Osteoblast (primary cell): ENCODE measurements around the gene NKAIN4. TPM values are rescaled to one million over a fixed set of nuclear protein-coding genes. Genes with fewer than 3 reads are reported as not detected.

Experiments used
- DNase-seq: peaks from one replicate; pipeline ENCODE4 v3.0.0; 2011; ENCODE audit warnings: low spot score, mixed read lengths; ENCODE audit not compliant: insufficient read length; ENCODE audit errors: missing footprints
- H2AFZ ChIP-seq: 2 replicates; pipeline ENCODE4 v1.6.0; 2011; ENCODE audit warnings: mild to moderate bottlenecking, low read length
- H3K27ac ChIP-seq: 2 replicates; pipeline ENCODE4 v1.5.1; 2011; ENCODE audit warnings: mild to moderate bottlenecking, low read depth, low read length, moderate library complexity
- H3K27me3 ChIP-seq: 2 replicates; pipeline ENCODE4 v1.6.0; 2012; ENCODE audit warnings: mild to moderate bottlenecking, control low read depth, inconsistent platforms, low read length, moderate library complexity; ENCODE audit not compliant: insufficient read depth
- H3K36me3 ChIP-seq: 2 replicates; pipeline ENCODE4 v1.5.1; 2011; ENCODE audit warnings: mild to moderate bottlenecking, low read length, control low read depth, moderate library complexity; ENCODE audit not compliant: insufficient read depth
- H3K4me1 ChIP-seq: 2 replicates; pipeline ENCODE4 v1.5.1; 2011; ENCODE audit warnings: mild to moderate bottlenecking, low read length, control low read depth, moderate library complexity; ENCODE audit not compliant: insufficient read depth
- H3K4me2 ChIP-seq: 2 replicates; pipeline ENCODE4 v1.6.0; 2011; ENCODE audit warnings: mild to moderate bottlenecking, low read length; ENCODE audit not compliant: insufficient read depth
- H3K4me3 ChIP-seq: fragments of 200-600 bp; sonication (generic); 3 replicates; pipeline ENCODE4 v1.5.1; 2012; ENCODE audit warnings: mild to moderate bottlenecking, low read length, inconsistent platforms; ENCODE audit not compliant: insufficient read depth
- H3K79me2 ChIP-seq: 2 replicates; pipeline ENCODE4 v1.6.0; 2012; ENCODE audit warnings: mild to moderate bottlenecking, low read length, control low read depth, inconsistent platforms; ENCODE audit not compliant: insufficient read depth
- H3K9me3 ChIP-seq: 2 replicates; pipeline ENCODE4 v1.5.1; 2011; ENCODE audit warnings: low read depth, low read length, control low read depth
- H4K20me1 ChIP-seq: 2 replicates; pipeline ENCODE4 v1.6.0; 2012; ENCODE audit warnings: mild to moderate bottlenecking, low read length, control low read depth; ENCODE audit not compliant: insufficient read depth
- CTCF ChIP-seq: IDR thresholded peaks from 2 replicates; pipeline ENCODE4 v1.5.1; 2011; ENCODE audit warnings: mild to moderate bottlenecking, low read depth, low read length, moderate library complexity; ENCODE audit errors: extremely low read depth
- total RNA-seq: library from RNA; depleted of rRNA; stranded (reverse); fragments of >200 nt; gene quantifications from 2 replicates; pipeline ENCODE4 v1.2.3, GENCODE V29; 2012

NKAIN4 gene
- total RNA-seq, 1 donor: not detected

DNA sequence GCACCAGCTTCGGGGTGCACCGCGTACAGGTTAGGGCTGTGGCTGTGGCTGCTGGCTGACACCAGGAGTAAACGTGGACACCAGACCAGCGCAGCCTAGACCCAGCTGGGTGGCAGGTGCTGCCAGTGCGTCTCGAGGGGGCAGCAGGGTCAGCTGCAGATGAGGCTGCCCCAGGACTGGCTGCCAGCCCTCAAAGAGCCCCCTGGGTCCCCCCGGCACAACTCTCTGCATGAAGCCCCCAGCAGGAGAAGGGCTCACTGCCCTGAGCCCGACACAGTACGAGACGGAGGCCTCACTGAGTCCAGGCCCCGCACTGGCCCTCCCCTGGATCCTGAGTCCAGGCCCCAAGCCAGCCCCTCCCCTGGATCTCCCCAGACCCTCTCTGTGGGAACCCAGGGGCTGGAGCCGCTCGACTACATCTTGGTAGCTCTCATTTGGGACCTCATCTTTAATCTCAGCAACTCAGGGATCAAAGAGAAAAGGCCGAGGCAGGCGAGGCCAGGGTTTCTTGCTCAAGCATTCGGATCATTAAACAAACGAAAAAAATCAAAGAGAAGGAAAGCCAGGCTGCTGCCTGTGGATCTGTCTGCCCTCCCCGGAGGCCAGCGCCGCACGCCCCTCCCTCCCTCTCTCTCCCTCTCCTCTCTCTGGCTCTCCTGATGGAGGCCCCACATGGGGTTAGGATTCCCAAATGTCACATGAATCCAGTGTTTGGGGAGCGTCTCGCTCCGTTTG is 7.0 kb upstream of the NKAIN4 start:
- no peak overlapping the region for H2AFZ ChIP-seq
- DNase-seq: no peak
- H3K4me2 ChIP-seq: no peak overlapping the region
- no peak overlapping the region for H3K27ac ChIP-seq
- H3K36me3 ChIP-seq: no peaks in the 10 kb centered on the region
- H4K20me1 ChIP-seq: no peaks in the 10 kb centered on the region
- H3K27me3 ChIP-seq: peaks cover 54% of the 10 kb centered on the region
- no peak for TF ChIP-seq CTCF
- H3K4me3 ChIP-seq: no peak overlapping the region
- no peaks in the 10 kb centered on the region for H3K4me1 ChIP-seq
- no peaks in the 10 kb centered on the region for H3K79me2 ChIP-seq
- no peaks in the 10 kb centered on the region for H3K9me3 ChIP-seq

GRCh38 chr20:63260521-63260920 is 6.3 kb upstream of the NKAIN4 start:
- no peak overlapping the region for H2AFZ ChIP-seq
- H3K9me3 ChIP-seq: no peaks in the 10 kb centered on the region
- no peak overlapping the region for H3K4me3 ChIP-seq
- no peaks in the 10 kb centered on the region for H4K20me1 ChIP-seq
- H3K27me3 ChIP-seq: peaks cover 60% of the 10 kb centered on the region
- H3K27ac ChIP-seq: no peak overlapping the region
- H3K4me1 ChIP-seq: no peaks in the 10 kb centered on the region
- H3K36me3 ChIP-seq: no peaks in the 10 kb centered on the region
- no peak for TF ChIP-seq CTCF
- no peaks in the 10 kb centered on the region for H3K79me2 ChIP-seq
- H3K4me2 ChIP-seq: no peak overlapping the region
- DNase-seq: no peak

DNA sequence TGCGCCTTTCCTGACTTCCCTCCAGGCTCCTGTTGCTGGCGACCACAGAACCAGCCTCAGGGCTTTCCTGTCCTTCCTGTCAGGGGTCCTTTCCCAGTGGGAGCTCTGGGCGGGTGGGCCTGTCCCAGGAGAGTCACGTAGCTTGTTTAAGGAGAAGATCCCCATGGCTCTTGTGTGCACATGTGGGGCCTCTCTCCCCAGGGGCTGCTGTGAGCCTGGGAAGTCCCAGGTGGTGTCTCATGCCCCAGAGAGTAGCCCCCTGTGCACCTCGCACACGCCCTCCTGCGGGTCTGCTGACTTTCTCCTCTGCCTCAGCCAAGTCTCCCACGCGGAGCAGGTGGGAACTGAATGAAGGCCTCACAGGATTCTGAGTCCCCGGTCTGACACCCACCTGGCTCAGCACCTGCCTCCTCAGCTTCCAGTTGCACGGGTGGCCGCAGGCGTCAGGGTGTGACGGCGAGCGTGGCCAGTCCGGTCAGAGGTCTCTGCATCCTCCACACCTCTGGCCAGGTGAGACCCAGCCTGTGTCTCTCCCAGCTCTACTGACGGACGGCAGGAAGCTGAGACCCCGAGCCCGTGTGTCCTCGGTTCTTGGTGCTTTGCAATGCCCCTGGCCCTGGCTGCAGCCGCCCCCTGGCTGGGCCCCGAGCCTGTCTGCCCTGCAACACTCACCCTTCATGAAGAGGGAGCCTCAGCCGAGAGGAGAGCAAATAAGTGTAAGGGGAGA is 5.6 kb upstream of the NKAIN4 start:
- Histone ChIP-seq H3K27me3 (peaks cover 66% of the 10 kb centered on the region), H4K20me1 (no peaks in the 10 kb centered on the region), H3K27ac (no peak overlapping the region), H3K4me2 (no peak overlapping the region), H3K9me3 (no peaks in the 10 kb centered on the region), H2AFZ (no peak overlapping the region), H3K4me1 (no peaks in the 10 kb centered on the region), H3K4me3 (no peak overlapping the region), H3K79me2 (no peaks in the 10 kb centered on the region), H3K36me3 (no peaks in the 10 kb centered on the region)
- DNase-seq: no peak
- no peak for TF ChIP-seq CTCF

DNA sequence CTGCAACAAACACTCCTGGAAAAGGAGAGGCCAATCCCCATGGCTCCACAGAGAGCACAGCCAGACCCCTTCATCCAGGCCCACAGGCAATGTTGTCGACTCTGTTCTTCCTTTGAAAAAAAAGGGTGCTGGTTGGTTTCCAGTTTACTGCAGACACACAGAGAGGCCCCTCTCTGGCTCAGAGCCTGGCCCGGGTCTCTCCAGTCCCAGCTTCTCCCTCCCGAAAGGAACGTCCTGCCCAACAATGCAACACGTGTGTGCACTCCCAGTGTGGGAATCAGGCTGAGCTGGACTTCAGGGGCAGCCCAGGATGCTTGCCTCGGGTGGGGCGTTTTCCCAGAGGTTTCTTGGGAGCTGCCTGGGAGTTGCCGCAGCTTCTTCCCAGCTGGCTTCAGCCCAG is 4.5 kb upstream of the NKAIN4 start:
- H3K27me3 ChIP-seq: peaks cover 64% of the 10 kb centered on the region
- no peaks in the 10 kb centered on the region for H3K36me3 ChIP-seq
- H3K4me2 ChIP-seq: no peak overlapping the region
- TF ChIP-seq CTCF: no peak
- no peaks in the 10 kb centered on the region for H3K4me1 ChIP-seq
- no peaks in the 10 kb centered on the region for H4K20me1 ChIP-seq
- no peak overlapping the region for H2AFZ ChIP-seq
- no peak overlapping the region for H3K4me3 ChIP-seq
- DNase-seq: no peak
- no peaks in the 10 kb centered on the region for H3K9me3 ChIP-seq
- no peaks in the 10 kb centered on the region for H3K79me2 ChIP-seq
- H3K27ac ChIP-seq: no peak overlapping the region
